Stomach (tissue), 4 donors: Measurements from ENCODE around the gene PLCXD1.

ENCODE experiments used
- CTCF ChIP-seq, 7 experiments: fragments of 450-650 bp in 4 of 7; fragments of 200-600 bp in 3 of 7; sonication (generic) in 3 of 7; IDR thresholded peaks; one replicate each; pipeline ENCODE4 v1.5.1; 2016 to 2019; ENCODE audit warnings: antibody characterized with exemption in 7 of 7, control low read depth in 2 of 7, mild to moderate bottlenecking in 1 of 7
- POLR2A ChIP-seq, 4 donors: fragments of 450-650 bp; IDR thresholded peaks; one replicate each; pipeline ENCODE4 v1.6.1; 2016; ENCODE audit warnings: antibody characterized with exemption in 4 of 4, control low read depth in 2 of 4, mild to moderate bottlenecking in 1 of 4, moderate library complexity in 1 of 4
- POLR2AphosphoS5 ChIP-seq, 3 donors: sonication (generic); formaldehyde crosslinking; IDR thresholded peaks; one replicate each; pipeline ENCODE4 v1.6.1; 2016; ENCODE audit warnings: antibody characterized with exemption in 3 of 3

DNA sequence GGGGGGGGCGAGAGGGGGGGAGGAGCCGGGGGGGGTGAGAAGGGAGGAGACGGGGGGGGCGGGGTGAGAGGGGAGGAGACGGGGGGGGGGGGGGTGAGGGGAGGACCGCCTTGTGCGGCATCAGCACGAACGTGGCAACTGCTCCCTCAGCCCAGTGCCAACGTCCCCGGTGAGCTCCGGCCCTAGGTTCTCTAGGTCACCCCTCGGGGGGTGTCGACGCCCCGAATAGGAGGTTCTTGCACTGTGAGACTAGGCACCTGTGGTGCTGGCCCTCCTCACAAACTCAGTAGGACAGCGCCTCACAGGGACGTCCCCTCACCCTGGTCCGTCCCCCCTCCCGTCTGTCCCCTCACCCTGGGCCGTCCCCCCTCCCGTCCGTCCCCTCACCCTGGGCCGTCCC, 58.9 kb downstream of the PLCXD1 start:
- TF ChIP-seq CTCF (IDR thresholded peaks at IDR 0.05) = no peak
- no peak for TF ChIP-seq POLR2A (IDR thresholded peaks at IDR 0.05)
- no peak for TF ChIP-seq POLR2AphosphoS5 (IDR thresholded peaks at IDR 0.05)
